SJCRH30 (cell line): Measurements from ENCODE around the gene KIF23. TPM values are rescaled to one million over a fixed set of nuclear protein-coding genes. Genes with fewer than 3 reads are reported as not detected.

Experiments
- DNase-seq, 2 experiments: peaks; one replicate each; pipeline ENCODE4 v3.0.0-alpha.2; 2015 to 2020
- H3K27ac ChIP-seq: fragments of 250-450 bp; sonication (Bioruptor Pico); 2 replicates; pipeline ENCODE4 v1.5.1; 2020; ENCODE audit warnings: mild to moderate bottlenecking, moderate library complexity
- H3K27me3 ChIP-seq: fragments of 250-450 bp; sonication (Bioruptor Pico); 2 replicates; pipeline ENCODE4 v1.5.1; 2020; ENCODE audit warnings: mild to moderate bottlenecking, moderate library complexity
- H3K36me3 ChIP-seq: fragments of 250-450 bp; sonication (Bioruptor Pico); 2 replicates; pipeline ENCODE4 v1.5.1; 2020; ENCODE audit warnings: mild to moderate bottlenecking, moderate library complexity
- H3K4me1 ChIP-seq: fragments of 250-450 bp; sonication (Bioruptor Pico); 2 replicates; pipeline ENCODE4 v1.5.1; 2020; ENCODE audit warnings: mild to moderate bottlenecking, moderate library complexity
- H3K4me3 ChIP-seq: fragments of 250-450 bp; sonication (Bioruptor Pico); 2 replicates; pipeline ENCODE4 v1.5.1; 2020; ENCODE audit warnings: mild to moderate bottlenecking, moderate library complexity
- H3K9me3 ChIP-seq: fragments of 250-450 bp; sonication (Bioruptor Pico); replicated peaks from 2 replicates; pipeline ENCODE4 v1.5.1; 2020; ENCODE audit warnings: mild to moderate bottlenecking, moderate library complexity
- total RNA-seq: library from RNA; depleted of rRNA; stranded (reverse); fragments of >200 nt; shearing (Covaris generic); gene quantifications from 2 replicates; pipeline ENCODE4 v1.2.3, GENCODE V29; 2014; rRNA removed

Gene KIF23
- total RNA-seq, 1 experiment from 2014 or later, result 137 TPM

- Histone ChIP-seq H3K27ac (peak overlapping the region; percentile 28), H3K4me1 (peaks cover 31% of the 10 kb centered on the region), H3K36me3 (no peaks in the 10 kb centered on the region), H3K4me3 (no peak overlapping the region), H3K27me3 (no peaks in the 10 kb centered on the region), H3K9me3 (peaks cover 2% of the 10 kb centered on the region; the same call in 1 of the 2 replicates)
- DNase-seq, result peak; percentile 82 to 88
Measured at GRCh38 chr15:69491038-69491505, 76.9 kb downstream of the KIF23 start.

GRCh38 chr15:69493406-69493805 lies 79.3 kb downstream of the KIF23 start:
- DNase-seq, result no peak
- Histone ChIP-seq H3K9me3 (no peaks in the 10 kb centered on the region), H3K4me3 (no peak overlapping the region), H3K4me1 (peaks cover 38% of the 10 kb centered on the region), H3K27me3 (no peaks in the 10 kb centered on the region), H3K27ac (no peak overlapping the region), H3K36me3 (no peaks in the 10 kb centered on the region)

GRCh38 chr15:69496001-69496400 lies 81.9 kb downstream of the KIF23 start:
- Histone ChIP-seq H3K4me3 (no peak overlapping the region), H3K27ac (no peak overlapping the region), H3K9me3 (no peaks in the 10 kb centered on the region), H3K27me3 (no peaks in the 10 kb centered on the region), H3K4me1 (peaks cover 41% of the 10 kb centered on the region), H3K36me3 (no peaks in the 10 kb centered on the region)
- DNase-seq, result no peak

- Histone ChIP-seq H3K4me1 (peaks cover 43% of the 10 kb centered on the region), H3K27ac (no peak overlapping the region; the same call in 1 of the 2 replicates), H3K36me3 (no peaks in the 10 kb centered on the region), H3K9me3 (no peaks in the 10 kb centered on the region), H3K4me3 (no peak overlapping the region), H3K27me3 (no peaks in the 10 kb centered on the region)
- DNase-seq, result no peak
Measured at GRCh38 chr15:69497076-69497475, 82.9 kb downstream of the KIF23 start.

- peak overlapping the region; percentile 8; the same call in 1 of the 2 replicates for H3K27ac ChIP-seq
- H3K4me3 ChIP-seq, result no peak overlapping the region
- no peaks in the 10 kb centered on the region for H3K9me3 ChIP-seq
- no peak for DNase-seq
- H3K36me3 ChIP-seq, result no peaks in the 10 kb centered on the region
- H3K4me1 ChIP-seq, result peaks cover 43% of the 10 kb centered on the region
- H3K27me3 ChIP-seq, result no peaks in the 10 kb centered on the region
Measured at GRCh38 chr15:69497667-69498066, 83.5 kb downstream of the KIF23 start.

Other genes starting within 250 kb of the KIF23 start
- gene PAQR5, start 115.4 kb upstream of the KIF23 start, total RNA-seq, result 0.06 and 0.13 TPM in 2 replicates
- 761 and 909 TPM in 2 replicates for gene RPLP1, start 38.5 kb downstream of the KIF23 start, total RNA-seq